GM19240 (cell line): Measurements from ENCODE around the gene TCEA2.
"Not testable (repeated sequence)": the region's sequence is repeated elsewhere in the genome, so short reads cannot be mapped to it uniquely, and the experiment has no call there.

ENCODE experiments used
- DNase-seq: peaks from one replicate; pipeline ENCODE4 v3.0.0; 2011; ENCODE audit warnings: low spot score; ENCODE audit not compliant: insufficient read length

The TCEA2 gene

DNA sequence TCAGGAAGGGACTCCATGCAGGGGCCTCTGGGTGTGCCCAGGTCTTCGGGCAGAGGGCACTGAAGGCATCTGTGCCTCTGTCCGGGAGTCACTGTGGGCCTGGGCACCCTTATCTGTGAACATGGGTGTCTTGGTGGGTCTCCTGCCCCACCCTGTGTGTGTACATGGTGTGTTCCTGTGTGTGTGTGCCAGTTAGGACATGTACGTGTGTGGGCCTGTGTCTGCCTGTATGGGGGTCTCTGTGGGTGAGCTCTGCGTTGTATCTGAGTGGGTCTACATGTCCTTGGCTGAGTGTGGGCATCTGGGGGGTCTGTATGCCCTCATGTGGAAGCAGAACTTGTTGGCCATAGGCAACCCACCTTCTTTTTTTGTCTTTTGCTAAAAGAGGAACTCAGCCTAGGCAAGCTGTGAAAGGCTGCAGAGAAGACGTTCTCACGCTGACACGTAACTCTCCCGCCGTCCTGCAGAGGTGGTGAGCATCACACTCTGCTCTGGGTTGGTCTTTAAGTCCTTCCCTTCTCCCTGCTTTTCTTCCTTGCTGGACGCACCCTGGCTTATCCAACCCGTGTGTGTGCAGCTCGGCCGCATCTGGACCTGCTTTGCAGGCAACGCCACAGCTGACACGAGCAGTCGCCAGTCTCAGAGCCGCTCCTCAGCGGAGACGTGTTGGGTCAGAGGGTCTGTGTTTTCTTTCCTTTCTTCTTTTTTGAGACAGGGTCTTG is 44.9 kb downstream of the TCEA2 start:
- DNase-seq: no peak

GRCh38 chr20:64108731-64109681 is 46.0 kb downstream of the TCEA2 start:
- no peak for DNase-seq

- DNase-seq: no peak
Observed at GRCh38 chr20:64109831-64110391, 46.9 kb downstream of the TCEA2 start.

DNA sequence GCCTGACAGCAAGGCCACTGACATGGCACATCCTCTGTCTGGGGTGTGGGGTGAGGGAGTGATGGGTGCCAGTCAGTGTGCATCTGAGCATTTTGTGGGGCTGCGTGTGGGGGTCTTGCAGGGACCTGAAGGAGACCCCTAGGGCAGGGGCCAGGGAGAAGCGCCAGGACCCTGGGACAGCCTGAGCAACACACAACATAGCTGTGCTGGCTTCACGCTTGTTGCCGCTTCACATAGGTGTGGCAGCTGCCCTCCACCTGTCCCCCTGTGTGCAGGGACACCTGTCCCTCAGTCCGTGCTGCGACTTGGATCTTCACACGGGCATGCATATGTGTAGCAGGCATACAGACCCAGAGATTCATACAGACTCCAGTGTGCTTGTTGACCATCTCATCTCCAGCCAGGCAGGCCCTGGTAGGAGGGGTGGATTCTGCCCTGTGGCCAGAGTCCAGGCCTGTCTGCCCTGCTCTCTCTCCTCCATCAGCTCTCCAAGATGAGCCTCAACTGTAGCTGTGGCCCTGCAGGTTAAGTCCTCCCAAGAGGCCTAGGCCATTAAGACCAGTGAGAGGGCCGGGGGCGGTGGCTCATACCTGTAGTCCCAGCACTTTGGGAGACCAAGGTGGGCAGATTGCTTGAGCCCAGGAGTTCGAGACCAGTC is 47.5 kb downstream of the TCEA2 start:
- no peak for DNase-seq

DNA sequence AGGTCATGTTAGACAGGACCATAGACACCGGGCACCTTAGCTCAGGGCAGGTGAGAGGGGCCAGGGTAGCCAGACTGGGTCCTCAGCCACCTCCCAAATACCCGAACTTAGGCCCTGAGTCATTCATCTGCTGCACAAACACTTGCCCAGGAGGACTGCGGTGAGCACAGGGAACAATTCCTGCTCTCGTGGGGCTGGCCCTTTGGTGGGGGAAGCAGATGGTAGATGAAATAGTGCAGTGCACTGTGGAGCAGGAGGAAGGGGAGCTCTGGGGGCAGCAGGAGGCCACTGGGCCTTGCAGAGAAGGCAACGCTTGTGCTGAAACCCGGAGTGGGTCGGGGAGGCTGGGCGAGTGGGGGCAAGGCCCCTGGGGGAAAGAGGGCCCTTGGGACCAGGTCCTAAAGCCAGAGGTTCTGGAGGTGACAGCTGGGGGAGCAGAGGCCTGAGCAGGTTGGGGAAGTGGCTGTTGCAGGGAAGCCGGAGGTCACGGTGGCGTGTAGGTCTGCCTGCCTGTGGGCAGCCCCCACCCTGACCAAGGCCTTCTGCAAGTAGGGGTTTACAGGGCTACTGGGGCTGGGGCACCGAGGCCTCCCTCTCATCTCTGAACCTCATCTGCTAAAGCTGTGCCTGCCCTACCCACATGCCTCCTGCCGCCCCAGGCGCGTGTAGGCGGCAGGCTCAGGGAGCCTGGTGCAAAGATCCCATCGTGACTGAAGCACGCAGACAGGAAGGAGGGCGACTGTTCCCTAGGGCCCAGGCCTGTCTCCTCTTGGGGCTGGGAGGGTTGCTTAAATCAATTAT is 49.0 kb downstream of the TCEA2 start:
- DNase-seq: no peak

DNA sequence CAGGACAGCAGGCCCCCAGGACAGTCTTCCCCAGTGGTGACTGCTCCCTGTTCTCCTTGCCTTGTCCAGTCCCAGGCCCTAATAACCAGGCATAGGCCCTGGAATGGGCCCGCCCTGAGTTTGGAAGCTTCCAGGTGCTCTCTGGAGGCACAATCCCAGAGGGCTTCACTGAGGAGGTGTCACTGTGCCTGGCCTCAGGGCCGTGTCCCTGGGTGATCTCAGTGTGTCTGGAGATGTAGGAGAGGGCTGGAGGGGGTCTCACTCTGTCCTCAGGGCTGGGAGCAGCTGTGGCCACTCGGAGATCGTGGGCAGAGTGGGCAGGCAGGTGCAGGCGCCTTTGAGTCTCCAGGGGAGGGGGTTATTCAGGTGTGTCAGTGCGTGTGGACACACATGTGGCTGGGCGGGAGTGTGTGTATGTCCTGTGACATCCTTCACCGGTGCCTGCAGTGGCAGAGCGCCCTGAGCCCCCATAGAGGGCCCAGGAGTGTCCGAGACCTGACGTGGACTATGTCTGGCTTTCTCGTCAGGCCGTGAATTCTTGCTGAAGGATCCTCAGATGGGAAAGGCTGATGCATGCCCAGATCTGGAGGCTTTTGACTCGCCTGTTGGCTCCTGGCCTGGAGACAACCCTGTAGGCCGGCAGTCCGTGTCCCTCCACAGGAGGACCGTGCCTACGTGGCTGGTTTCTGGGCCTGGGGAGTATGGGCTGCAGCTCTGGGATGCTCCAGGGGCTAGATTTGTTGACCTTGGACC is 49.9 kb downstream of the TCEA2 start:
- no peak for DNase-seq

DNA sequence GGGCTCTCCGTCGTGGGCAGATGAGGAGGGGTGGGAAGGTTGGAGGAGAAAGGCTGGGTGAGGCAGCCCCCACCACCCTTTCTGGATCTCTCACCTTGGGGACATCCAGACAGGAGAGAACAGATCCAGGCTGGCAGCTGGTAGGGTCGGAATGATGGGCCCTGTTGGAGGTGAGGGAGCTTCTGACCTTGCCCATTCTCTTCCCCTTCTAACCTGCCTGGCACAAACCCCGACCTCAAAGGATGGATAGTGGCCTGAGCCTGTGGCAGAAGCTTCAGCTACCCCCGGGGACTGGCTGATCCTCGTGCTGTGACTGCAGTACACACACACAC is 50.4 kb downstream of the TCEA2 start:
- DNase-seq: no peak

DNA sequence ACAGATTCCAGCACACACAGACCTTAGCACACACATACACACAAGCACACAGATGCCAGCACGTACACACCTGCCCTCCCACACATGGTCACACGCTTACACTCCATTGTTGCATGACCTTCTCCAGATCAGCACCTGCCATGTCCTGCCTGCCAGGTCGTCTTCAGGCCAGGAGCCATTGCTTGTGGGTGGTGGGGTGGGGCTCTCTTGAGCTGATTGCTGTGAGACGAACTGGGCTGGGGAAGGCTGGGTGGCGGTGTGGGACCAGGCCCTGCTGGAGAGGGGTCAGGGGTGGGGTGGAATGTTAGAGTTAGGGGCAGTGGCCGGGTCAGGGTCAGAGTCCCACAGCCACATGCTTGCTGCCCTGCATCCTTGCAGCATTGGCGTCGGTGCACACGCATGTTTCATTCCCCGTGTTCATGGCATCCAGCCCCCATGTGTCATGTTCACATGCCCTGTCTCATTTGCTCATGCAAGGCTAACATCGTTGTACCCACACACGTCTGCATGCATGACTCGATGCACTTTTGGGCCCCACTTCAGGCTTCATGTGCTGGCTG is 50.9 kb downstream of the TCEA2 start:
- no peak for DNase-seq

- no peak for DNase-seq
Observed at GRCh38 chr20:64114356-64114971, 51.5 kb downstream of the TCEA2 start.

- DNase-seq: no peak
Observed at GRCh38 chr20:64115171-64115911, 52.3 kb downstream of the TCEA2 start.

DNA sequence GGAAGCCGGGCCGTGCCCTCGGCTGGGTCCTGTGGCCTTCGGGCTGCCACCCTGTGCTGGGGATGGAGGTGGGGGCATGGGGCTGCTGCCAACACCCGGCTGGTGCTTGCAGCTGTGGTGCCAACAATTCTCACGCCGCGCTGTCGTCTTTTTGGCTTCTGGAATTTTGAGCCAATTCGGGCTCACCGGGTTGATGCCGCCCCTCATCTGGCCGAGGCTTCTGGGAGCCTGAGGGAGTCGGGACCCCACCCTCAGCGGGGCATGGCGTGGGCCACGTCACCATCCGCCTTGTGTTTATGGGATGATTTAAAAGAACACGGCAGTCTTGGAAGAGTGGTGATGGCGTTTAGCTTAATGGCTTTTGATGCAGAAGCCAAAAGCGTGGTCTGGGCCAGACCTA is 53.0 kb downstream of the TCEA2 start:
- no peak for DNase-seq

GRCh38 chr20:64116541-64117431 is 53.8 kb downstream of the TCEA2 start:
- no peak for DNase-seq

DNA sequence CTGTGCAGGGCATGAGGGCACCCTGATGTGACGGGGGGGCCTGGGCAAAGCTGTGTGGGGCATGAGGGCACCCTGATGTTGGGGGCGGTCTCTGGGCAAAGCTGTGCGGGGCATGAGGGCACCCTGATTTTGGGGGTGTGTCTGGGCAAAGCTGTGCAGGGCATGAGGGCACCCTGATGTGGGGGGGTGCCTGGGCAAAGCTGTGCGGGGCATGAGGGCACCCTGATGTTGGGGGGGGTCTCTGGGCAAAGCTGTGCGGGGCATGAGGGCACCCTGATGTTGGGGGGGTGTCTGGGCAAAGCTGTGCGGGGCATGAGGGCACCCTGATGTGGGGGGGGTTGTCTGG is 54.4 kb downstream of the TCEA2 start:
- DNase-seq: not testable (repeated sequence)

DNA sequence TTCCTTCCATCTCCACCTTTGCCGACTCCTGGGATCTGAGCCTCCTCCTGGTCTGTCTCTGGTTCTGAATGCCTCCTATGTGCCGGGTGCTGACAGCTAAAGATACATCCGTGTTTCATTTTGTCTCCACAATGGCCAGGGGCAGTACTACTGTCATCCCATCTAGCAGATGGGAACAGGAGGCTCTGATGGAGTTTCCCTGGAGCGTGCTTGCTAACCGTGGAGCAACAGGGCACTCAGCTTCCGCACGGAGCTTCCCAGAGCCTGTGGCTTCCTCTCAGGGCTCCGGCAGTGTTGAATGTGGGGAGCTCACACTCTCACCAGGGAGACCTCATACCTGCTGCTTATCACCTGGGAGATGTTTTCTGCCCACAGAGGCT is 56.3 kb downstream of the TCEA2 start:
- no peak for DNase-seq

DNA sequence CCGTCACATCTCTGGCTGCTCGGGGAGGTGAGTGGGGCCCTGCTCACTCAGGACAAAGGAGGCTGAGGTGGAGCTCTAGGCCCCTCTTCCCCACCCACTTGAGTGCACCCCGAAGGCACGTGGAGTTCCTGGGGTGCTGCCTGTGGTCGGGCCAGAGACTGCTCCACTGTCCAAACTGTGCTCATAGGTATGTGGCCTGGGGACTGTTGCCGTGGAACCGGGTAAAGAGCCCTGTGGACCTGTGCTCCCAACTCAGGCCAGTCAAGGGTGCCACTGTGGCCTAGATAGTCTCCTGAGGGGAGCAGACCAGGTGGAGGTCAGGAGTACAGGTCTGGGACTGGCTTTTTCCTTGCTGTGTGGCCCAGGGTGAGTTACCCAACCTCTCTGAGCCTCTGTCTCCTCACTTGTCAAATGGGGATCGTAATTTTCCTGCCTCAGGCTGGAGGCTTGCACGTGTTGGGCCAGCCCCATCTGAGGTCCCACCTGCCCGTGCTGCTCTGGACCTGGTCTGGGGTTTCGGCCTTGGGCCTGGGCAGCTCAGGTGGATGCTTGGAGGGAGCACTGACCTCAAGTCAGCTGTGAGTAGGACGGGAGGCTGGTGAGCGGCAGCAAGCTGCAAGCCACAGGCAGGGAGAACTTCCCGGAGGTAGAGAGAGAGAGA is 56.8 kb downstream of the TCEA2 start:
- no peak for DNase-seq

GRCh38 chr20:64121586-64121985 is 58.6 kb downstream of the TCEA2 start:
- DNase-seq: no peak
